DND-41 (cell line): Measurements from ENCODE around the gene POU6F2.

Source experiments
- ATAC-seq: fragments of 200-7000 bp; cut with Tn5 transposase; 3 replicates; pipeline ENCODE4 v1.9.1; 2021; ENCODE audit warnings: low read depth; ENCODE audit not compliant: insufficient read depth
- DNase-seq: peaks from one replicate; pipeline ENCODE4 v3.0.0-alpha.2; 2020
- H2AFZ ChIP-seq: 2 replicates; pipeline ENCODE4 v1.6.0; 2012; ENCODE audit warnings: low read depth, low read length
- H3K27ac ChIP-seq: 2 replicates; pipeline ENCODE4 v1.5.1; 2012; ENCODE audit warnings: low read length, inconsistent platforms
- H3K27me3 ChIP-seq: fragments of 200-600 bp; sonication (generic); 2 replicates; pipeline ENCODE4 v1.6.0; 2012; ENCODE audit warnings: low read length, mild to moderate bottlenecking, inconsistent platforms; ENCODE audit not compliant: insufficient read depth, poor library complexity
- H3K36me3 ChIP-seq: 2 replicates; pipeline ENCODE4 v1.5.1; 2012; ENCODE audit warnings: low read length, inconsistent platforms; ENCODE audit not compliant: insufficient read depth
- H3K4me1 ChIP-seq: 2 replicates; pipeline ENCODE4 v1.5.1; 2012; ENCODE audit warnings: mild to moderate bottlenecking, low read length; ENCODE audit not compliant: insufficient read depth
- H3K4me2 ChIP-seq: 2 replicates; pipeline ENCODE4 v1.6.0; 2012; ENCODE audit warnings: mild to moderate bottlenecking, moderate library complexity, low read length, inconsistent platforms; ENCODE audit not compliant: insufficient read depth
- H3K4me3 ChIP-seq, 2 experiments: fragments of 200-600 bp in 1 of 2; shearing (Covaris generic) in 1 of 2; 2 replicates each; pipeline ENCODE4 v1.5.1; 2012 to 2016; ENCODE audit warnings: inconsistent platforms in 2 of 2, low read length in 2 of 2, mild to moderate bottlenecking in 2 of 2, low read depth in 1 of 2, moderate library complexity in 1 of 2
- H3K79me2 ChIP-seq: 2 replicates; pipeline ENCODE4 v1.6.0; 2012; ENCODE audit warnings: low read length, inconsistent platforms; ENCODE audit not compliant: insufficient read depth
- H3K9ac ChIP-seq: 2 replicates; pipeline ENCODE4 v1.6.0; 2012; ENCODE audit warnings: low read depth, mild to moderate bottlenecking, inconsistent platforms, low read length, moderate library complexity
- H3K9me3 ChIP-seq: 2 replicates; pipeline ENCODE4 v1.5.1; 2012; ENCODE audit warnings: low read length, moderate library complexity, mild to moderate bottlenecking, inconsistent platforms; ENCODE audit not compliant: insufficient read depth, severe bottlenecking
- H4K20me1 ChIP-seq: 2 replicates; pipeline ENCODE4 v1.6.0; 2012; ENCODE audit warnings: low read length; ENCODE audit not compliant: insufficient read depth
- EZH2 ChIP-seq: IDR thresholded peaks from 3 replicates; pipeline ENCODE4 v1.6.1; 2012; ENCODE audit warnings: borderline replicate concordance, low read depth, mild to moderate bottlenecking, moderate library complexity, low read length, inconsistent platforms; ENCODE audit not compliant: severe bottlenecking
- TF ChIP-seq, protein P1 (sequence below): IDR thresholded peaks from 2 replicates; pipeline ENCODE4 v1.5.1; 2012; ENCODE audit warnings: borderline replicate concordance, low read length, moderate library complexity, mild to moderate bottlenecking; ENCODE audit not compliant: poor library complexity, severe bottlenecking; ENCODE audit errors: extremely low read depth

POU6F2 gene

DNA sequence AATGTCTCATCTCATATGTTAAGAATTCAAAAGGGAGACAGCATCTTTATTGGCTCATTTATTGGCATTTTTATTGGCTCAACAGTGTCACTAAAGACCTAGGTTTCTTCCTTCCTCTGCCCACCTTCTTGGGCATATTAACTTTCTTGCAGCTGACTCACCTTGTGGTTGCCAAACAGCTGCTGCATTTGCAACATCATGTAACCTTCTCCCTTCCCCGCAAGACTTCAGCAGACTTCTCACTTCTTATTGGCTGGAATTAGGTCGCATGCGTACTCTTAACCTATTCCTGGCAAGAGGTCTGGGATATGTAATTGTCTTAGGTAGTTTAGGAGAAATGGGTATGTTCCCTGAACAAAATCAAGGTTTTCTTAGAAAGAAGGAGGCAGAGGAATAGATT is 263.2 kb downstream of the POU6F2 start:
- Histone ChIP-seq H3K36me3 (no peaks in the 10 kb centered on the region), H2AFZ (no peak overlapping the region), H3K4me1 (no peaks in the 10 kb centered on the region), H3K4me3 (no peak overlapping the region), H3K27ac (no peak overlapping the region), H3K9ac (no peak overlapping the region), H4K20me1 (no peaks in the 10 kb centered on the region), H3K27me3 (peaks cover 7% of the 10 kb centered on the region), H3K79me2 (no peaks in the 10 kb centered on the region), H3K9me3 (peaks cover 3% of the 10 kb centered on the region), H3K4me2 (no peak overlapping the region)
- no peak for DNase-seq
- no peak for ATAC-seq
- TF ChIP-seq, protein P1, sequence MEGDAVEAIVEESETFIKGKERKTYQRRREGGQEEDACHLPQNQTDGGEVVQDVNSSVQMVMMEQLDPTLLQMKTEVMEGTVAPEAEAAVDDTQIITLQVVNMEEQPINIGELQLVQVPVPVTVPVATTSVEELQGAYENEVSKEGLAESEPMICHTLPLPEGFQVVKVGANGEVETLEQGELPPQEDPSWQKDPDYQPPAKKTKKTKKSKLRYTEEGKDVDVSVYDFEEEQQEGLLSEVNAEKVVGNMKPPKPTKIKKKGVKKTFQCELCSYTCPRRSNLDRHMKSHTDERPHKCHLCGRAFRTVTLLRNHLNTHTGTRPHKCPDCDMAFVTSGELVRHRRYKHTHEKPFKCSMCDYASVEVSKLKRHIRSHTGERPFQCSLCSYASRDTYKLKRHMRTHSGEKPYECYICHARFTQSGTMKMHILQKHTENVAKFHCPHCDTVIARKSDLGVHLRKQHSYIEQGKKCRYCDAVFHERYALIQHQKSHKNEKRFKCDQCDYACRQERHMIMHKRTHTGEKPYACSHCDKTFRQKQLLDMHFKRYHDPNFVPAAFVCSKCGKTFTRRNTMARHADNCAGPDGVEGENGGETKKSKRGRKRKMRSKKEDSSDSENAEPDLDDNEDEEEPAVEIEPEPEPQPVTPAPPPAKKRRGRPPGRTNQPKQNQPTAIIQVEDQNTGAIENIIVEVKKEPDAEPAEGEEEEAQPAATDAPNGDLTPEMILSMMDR = no peak
- no peak for TF ChIP-seq EZH2

DNA sequence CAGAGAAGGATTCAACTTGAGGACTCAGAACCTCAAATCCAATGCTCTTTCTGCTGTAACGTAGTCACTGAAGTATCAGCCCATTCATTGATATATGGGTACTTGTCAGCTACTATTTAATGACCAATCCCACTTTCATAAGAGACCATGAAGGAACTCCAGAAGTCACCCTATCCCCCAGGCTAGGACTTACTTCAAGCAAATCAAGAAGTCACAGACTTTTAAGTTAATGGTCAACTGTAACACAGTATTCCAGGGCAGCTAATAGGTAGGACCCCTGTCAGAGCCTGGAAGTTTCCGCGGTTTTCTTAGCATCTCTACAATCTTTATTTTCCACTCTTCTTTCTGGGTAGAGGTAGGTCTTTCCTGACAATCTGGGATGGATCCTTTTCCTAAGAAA is 269.9 kb downstream of the POU6F2 start:
- no peak for ATAC-seq

DNA sequence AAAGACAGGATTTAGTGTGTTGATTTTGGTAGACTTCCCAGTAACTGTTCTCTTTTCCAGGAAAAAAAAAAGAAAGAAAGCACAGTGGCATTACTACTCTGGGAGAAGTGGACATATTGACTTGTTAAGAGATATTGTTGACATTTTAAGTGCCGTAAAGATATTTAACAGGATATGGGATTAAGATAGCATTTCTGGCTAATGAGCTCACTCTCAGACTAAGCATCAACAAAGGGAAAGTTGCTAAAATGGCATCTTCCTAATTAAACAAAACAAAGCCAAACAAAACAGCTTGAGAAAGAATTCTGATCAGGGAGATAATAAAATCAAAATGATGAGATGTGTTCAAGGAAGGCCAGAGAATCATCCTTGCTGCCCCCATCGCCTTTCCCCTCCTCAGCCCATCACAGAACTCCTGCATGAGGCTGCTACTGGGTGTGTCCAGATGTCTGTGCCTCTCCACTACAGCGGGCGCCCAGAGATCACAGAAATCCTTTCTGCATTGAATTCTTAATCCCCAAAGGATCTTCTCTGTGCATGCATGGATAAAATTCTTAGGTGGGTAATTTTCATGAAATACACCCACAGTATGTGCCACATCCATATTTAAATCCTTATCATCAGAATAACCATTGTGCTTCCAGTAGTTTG is 270.5 kb downstream of the POU6F2 start:
- DNase-seq = no peak

More for the DNA sequence above, 269.9 kb downstream of the POU6F2 start:
- H3K36me3 ChIP-seq = no peaks in the 10 kb centered on the region
- peaks cover 9% of the 10 kb centered on the region for H3K27me3 ChIP-seq
- H3K9ac ChIP-seq = no peak overlapping the region
- no peak overlapping the region for H3K4me2 ChIP-seq
- no peaks in the 10 kb centered on the region for H3K9me3 ChIP-seq
- no peaks in the 10 kb centered on the region for H4K20me1 ChIP-seq
- no peak overlapping the region for H3K27ac ChIP-seq
- TF ChIP-seq, protein P1 = no peak
- no peak for TF ChIP-seq EZH2
- no peak for DNase-seq
- no peaks in the 10 kb centered on the region for H3K4me1 ChIP-seq
- no peak overlapping the region for H2AFZ ChIP-seq
- no peaks in the 10 kb centered on the region for H3K79me2 ChIP-seq
- H3K4me3 ChIP-seq = no peak overlapping the region

More for the DNA sequence above, 270.5 kb downstream of the POU6F2 start:
- no peaks in the 10 kb centered on the region for H3K36me3 ChIP-seq
- H3K79me2 ChIP-seq = no peaks in the 10 kb centered on the region
- no peak for ATAC-seq
- H3K4me2 ChIP-seq = no peak overlapping the region
- no peaks in the 10 kb centered on the region for H3K4me1 ChIP-seq
- H3K9ac ChIP-seq = no peak overlapping the region
- H2AFZ ChIP-seq = no peak overlapping the region
- no peaks in the 10 kb centered on the region for H3K9me3 ChIP-seq
- H4K20me1 ChIP-seq = no peaks in the 10 kb centered on the region
- no peak overlapping the region for H3K27ac ChIP-seq
- TF ChIP-seq, protein P1 = no peak
- no peak for TF ChIP-seq EZH2
- H3K27me3 ChIP-seq = peaks cover 13% of the 10 kb centered on the region
- H3K4me3 ChIP-seq = no peak overlapping the region
